Stimulated activated CD4-positive, alpha-beta T cell treated with anti-CD3 and anti-CD28 coated beads, Interleukin-2, amount 100 ng/mL, for 48 hours (primary cell): ENCODE measurements around the gene PHRF1.

Source experiments
- DNase-seq, 2 donors: peaks; one replicate each; pipeline ENCODE4 v3.0.0-alpha.2; 2020

PHRF1 gene

DNA sequence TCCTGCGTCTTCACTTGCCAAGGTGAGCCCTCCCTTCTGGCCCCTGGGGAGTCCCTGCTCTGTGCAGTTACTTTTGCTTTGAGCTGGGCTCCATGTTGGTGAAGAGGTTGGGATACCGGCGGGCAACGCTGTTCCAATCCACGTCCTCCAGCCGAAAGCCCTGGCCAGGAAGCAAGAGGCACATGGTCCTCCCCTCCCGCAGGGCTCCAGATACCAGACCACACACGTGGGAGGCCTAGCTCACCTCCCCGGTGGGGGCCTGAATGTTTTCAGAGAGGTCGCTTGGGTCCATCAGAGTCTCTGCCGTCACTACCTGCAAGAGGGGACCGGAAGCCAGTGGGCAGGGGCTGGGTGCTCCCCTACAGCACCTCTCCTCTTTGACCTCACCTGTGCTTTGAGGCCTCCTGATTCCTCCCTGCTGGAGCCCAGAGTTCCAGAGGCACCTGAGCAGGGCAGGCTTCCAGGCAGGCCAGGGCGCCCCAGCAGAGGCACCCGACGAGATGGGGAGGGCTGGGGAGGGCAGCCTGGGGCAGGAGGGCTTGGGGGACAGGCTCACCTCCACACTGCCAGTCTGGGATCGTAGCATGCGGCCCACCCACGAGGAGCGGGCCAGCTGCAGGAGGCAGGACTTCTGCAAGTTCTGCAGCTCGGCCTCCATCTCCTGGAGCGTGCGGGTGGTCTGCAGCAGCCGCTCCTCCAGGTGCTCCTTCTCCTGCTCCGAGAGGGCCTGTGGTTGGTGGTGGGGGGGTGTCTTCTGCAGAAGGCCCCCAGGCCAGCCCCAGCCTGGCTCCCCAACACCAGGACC is 18.7 kb upstream of the PHRF1 start:
- no peak for DNase-seq

DNA sequence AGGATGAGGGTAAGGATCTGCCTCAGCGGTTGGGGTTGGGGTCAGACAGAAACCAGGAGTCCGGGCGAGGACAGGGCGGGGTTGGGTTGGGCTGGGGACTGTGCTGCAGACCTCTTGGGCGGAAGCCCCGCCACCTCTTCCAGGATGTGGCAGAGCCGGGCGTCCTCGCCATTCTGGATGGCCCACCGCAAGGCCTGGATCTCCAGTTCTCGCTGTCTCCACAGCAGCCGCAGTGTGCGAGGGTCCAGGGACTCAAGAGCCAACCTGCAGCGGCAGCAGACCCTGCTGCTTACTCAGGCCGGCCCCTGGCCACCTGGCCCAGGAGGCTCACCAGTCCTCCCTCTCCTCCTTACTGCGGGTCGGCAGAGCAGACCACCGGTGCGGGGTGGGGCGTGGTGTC is 17.8 kb upstream of the PHRF1 start:
- no peak for DNase-seq

GRCh38 chr11:559020-559620 is 17.1 kb upstream of the PHRF1 start:
- DNase-seq = no peak

DNA sequence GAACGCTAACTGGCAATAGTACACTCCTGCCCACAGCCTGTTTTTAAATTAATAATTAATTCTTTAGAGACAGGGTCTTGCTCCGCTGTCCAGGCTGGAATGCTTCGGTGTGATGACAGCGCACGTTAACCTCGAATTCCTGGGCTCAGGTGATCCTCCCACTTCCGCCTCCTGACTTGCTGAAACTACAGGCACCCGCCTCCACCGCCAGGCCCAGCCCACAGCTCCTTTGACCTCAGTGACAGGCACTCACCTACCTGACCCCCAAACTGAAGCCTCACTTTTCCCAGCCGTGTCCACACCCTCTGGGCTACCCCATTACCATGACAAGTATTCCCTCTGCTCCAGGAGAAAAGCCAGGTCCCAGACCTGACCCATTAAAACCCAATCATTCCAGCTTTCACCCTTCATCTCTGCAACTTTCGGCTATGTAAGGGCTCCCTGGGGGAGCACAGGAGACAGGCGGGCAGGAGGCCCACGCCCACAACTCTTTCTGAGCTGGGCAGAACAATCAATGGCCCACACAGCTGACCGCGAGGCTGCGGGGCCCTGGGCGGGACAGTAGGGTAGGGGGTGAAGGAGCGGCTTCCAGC is 16.5 kb upstream of the PHRF1 start:
- DNase-seq = no peak

DNA sequence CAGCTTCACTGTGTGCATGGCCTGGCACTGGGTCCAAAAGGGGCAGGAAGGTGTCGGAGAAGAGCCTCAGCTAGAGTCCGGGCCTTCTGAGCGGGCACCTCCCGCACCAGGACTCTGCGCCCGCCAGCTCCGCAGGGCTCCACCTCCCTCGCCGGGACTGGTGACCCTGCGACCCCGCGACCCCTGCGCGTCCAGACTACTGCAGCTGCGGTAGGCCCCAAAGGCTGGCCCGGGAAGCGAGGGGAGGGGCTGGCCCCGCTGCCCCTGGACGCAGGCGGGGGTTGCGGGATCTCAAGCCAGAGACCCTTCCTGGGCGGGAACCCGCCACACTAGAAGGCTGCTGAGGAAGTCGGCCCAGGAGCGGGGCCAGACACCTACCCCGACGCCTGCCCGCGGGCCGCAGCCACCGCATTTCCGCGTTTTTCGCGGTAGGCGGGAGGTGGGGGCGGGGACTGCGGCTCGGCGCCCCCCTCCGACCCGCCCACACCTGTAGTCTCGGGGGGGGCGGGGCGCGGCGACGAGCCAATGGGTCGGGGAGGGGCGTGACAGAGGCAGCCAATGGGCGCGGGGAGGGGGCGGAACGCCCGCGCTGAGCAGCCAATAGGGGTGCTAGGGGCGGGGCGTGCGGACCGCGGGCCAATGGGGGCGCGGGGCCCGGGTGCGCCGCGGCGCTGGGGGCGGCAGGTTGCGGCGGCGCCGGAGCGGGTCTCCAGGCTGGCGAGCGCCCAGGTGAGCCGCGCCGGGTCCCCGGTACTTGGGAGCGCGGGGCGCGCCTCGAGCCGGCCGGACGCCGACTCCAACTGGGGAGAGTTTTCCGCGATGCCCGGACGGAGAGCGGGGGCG is 15.7 kb upstream of the PHRF1 start, which contains the start of the genes LMNTD2 and RASSF7:
Gene LMNTD2 (minus strand): TSS at position 434 of the 843 bp plus-strand sequence. CDS start 22 bp downstream, at position 412.
Gene RASSF7 (plus strand): TSS at position 666 of the 843 bp plus-strand sequence. CDS start 799 bp downstream, outside the sequence.
- peak; percentile 95 to 97 for DNase-seq

GRCh38 chr11:561148-562003 is 14.9 kb upstream of the PHRF1 start:
- DNase-seq = no peak

- no peak for DNase-seq
Observed at GRCh38 chr11:562046-562645, 14.1 kb upstream of the PHRF1 start.

DNA sequence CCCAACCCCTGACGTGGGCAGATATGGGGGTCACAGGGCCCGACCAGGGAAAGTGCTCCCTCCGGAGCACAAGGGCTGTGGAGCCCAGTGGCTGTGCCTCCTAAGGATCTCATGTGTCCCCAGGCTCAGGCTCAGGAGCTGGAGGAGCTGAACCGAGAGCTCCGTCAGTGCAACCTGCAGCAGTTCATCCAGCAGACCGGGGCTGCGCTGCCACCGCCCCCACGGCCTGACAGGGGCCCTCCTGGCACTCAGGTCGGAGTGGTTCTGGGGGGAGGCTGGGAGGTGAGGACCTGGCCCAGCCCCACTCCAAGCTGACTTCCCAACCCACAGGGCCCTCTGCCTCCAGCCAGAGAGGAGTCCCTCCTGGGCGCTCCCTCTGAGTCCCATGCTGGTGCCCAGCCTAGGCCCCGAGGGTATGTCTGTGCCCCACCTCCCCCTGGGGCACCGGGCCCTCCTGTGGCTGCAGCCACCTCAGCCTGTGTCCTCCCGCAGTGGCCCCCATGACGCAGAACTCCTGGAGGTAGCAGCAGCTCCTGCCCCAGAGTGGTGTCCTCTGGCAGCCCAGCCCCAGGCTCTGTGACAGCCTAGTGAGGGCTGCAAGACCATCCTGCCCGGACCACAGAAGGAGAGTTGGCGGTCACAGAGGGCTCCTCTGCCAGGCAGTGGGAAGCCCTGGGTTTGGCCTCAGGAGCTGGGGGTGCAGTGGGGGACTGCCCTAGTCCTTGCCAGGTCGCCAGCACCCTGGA is 13.0 kb upstream of the PHRF1 start:
- no peak for DNase-seq

DNA sequence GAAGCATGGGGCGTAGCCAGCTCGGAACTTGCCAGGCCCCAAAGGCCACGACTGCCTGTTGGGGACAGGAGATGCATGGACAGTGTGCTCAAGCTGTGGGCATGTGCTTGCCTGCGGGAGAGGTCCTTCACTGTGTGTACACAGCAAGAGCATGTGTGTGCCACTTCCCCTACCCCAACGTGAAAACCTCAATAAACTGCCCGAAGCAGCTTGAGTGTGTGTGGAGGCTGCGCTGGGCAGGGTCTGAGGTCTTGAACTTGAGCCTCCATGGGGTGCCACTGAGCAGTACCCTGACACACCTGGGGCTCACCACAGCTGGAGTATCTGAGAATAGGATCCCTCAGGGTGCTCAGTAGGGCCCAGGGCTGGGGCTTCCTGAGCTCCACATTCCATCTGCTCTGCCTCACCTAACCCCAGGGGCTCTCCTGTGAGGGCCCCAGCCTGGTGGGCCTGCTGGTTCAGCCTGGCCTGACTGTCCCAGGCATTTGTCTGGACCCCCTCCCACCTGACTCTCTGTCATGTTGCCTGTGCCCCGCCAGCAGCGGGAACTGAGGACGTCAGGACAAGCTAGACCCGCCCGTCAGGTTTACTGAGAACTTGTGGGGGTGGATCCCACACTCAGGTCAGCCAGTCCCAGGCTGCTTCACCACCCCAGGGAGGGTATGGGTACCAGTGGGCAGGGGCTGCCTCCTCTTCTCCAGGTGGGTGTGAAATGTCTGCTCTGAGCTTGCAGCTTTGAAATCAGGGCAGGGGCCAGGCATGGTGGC is 12.3 kb upstream of the PHRF1 start:
- no peak for DNase-seq

- DNase-seq = no peak
Observed at GRCh38 chr11:565921-566509, 10.3 kb upstream of the PHRF1 start.

- no peak for DNase-seq
Observed at GRCh38 chr11:567011-567628, 9.2 kb upstream of the PHRF1 start.

DNA sequence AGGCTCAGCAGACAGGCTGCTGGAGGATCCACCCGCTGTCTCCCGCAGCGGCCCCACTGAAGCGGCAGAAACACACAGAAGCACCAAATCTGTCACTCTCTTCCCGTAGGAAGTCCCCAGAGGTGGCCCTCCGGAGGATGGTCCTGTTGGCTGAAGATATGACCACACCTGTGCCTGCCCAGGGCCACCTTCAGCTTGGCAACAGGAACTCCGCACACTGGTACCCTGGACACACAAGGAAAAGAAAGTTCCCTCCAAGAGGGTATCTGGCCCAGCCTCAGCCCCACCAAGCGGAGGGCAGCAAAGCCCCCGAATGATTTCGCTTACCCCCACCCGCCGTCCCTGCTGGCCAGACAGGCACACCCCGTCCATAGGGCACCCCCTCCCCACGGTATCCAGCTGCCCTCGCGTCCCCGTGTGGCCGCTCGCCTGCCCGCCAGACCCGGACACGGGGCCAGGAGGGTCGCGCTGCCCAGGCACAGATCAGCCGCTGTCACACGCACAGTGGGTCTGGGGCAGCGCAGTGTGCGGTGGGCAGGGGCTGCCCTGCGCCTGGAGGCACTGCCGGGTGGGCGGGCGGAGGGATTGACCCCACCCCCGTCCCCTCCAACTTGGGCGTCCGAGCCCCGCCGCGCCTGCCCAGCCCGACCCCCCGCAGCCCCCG is 8.5 kb upstream of the PHRF1 start:
- DNase-seq = no peak

DNA sequence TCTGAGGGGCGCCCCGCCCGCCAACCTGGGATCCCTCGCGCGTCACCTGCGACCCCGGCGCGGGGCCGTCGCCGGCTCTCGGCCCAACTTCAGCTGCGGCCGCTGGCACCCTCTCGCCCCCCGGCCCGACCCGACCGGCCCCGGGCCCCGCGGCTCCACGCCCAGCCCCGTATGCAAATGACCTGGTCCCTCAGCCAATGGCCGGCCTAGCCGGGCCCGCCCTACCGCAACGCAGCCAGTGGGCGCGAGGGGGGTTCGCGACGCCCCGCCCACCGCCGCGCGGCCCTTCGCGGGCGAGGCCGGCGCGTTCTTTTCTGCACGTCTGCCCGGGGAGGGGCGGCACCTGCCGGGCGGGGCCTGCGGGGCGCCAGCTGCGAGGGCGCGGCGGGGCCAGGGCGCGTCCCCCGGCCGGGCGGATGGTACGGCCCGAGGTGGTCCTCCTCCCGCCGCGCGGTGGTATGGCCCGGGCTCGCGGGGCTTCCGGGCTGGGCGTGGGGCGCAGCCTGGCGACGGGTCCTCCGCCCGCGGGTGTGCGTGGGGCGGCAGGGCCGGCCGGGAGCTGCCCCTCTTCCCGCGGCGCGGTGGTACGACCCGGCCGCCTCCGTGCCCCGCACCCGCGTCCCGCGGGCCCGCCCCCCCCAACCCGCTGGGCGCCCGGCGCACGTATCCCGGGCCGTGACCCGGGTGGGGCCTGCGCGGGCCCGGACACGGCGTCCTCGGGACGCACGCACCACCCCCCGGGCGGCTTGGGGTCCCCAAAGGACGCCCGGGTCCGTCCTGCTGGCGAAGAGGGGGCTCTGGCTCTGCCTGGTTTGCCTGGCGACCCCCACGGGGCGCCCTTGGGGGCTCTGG is 7.7 kb upstream of the PHRF1 start:
- DNase-seq = peak; percentile 91 to 95

DNA sequence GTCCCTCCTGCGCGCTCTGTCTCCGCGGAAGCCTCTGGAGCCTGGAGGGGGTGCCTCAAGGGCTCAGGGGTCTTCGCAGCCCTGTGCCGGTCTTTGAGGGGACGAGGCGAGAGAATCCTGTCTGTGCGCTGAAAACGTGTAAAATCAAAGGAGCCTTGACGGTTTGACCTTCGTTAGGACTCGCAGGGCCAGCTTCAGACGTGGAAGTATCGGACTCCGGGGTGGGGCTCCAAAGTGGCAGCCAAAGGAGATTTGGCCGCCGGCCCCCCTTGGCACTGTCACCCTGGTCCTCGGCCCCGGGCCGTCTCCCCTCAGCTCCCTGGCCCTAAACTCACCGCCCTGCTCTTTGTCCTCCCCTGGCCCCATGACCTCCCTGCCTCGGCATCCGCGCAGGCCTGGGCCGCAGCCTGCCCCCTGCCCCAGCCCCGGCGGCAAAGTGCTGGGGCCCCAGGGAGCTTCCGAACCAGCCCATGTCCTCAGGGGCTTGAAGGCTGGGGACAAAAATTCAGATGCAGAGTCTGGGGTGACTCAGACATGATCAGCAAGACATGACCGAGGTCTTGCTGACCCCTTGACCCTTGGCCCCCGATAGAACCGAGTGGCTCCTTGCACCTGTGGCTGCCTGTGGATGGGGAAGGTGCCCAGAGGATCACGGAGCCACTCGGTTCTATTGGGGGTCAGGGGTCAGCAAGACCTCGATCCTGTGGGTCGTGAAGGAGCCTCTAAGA is 6.9 kb upstream of the PHRF1 start:
- DNase-seq = no peak

DNA sequence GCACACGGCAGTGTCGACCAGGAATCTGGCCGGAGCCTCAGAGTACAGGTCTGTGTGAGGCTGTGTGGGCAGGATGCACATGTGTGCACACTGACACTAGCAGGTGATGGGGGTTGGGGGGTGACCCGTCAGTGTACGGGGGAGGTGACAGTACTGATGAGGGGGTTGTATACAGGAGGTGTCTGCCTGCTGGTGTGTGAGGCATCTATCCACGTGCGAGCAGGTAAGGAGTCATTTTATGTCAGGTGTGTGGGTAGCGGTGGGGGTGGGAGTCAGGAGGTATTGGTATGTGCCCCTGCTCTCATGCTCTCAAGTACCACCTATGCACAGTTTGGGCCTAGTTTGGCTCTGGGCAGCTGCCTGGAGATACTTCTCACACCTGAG is 4.5 kb upstream of the PHRF1 start:
- DNase-seq = no peak

DNA sequence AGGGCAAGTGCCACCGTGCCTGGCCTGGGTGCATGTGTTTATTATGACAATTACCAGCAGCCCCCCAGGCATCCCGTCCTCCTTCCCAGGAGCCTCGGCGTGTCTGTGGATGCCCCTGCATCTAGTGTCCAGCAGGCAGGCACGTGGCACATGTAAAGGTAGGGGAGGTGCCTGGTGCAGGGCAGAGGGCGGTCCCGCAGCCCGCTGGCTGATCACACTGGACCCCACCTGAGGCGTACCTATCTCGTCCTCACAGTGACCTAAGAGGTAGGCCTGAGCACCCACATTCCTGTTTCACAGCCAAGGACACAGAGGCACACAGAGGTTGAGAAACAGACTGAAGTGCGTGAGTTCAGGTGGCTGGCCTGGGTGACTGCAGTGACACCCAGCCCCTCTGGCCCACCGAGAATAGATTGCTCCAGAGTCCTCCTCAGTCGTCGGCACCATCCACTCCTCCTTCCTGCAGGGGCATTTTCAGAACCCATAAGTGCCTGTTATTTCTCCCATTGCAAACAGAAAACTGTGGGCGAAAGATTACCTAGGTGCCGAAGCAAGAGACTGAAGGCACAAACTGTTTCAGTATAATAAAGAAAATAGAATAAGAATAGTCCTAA is 3.0 kb upstream of the PHRF1 start:
- DNase-seq = no peak
